Activated CD8-positive, alpha-beta T cell treated with anti-CD3 and anti-CD28 coated beads, Interleukin-2, amount 10 ng/mL, durations not matched to agents 7 days and 5 days (primary cell): ENCODE measurements around the gene SLCO1B1. TPM values are rescaled to one million over a fixed set of nuclear protein-coding genes. Genes with fewer than 3 reads are reported as not detected.
"Not testable (repeated sequence)": the region's sequence is repeated elsewhere in the genome, so short reads cannot be mapped to it uniquely, and the experiment has no call there.

Experiments used
- ATAC-seq: fragments of 150-1000 bp; cut with Tn5 transposase; one replicate; pipeline ENCODE4 v1.10.0; 2021; ENCODE audit warnings: moderate library complexity
- CTCF ChIA-PET: fragments of 350-600 bp; sonication (Branson Sonifier 250); formaldehyde crosslinking; loops from one replicate; lab custom pipeline; 2021; ENCODE audit warnings: antibody characterized with exemption; lab: Charles Lee
- POLR2A ChIA-PET: fragments of 350-600 bp; sonication (Branson Sonifier 250); formaldehyde crosslinking; loops from one replicate; lab custom pipeline; 2021; ENCODE audit warnings: antibody characterized with exemption; lab: Charles Lee
- DNase-seq: peaks from one replicate; pipeline ENCODE4 v3.0.0-alpha.2; 2020
- H3K27ac Mint-ChIP-seq: one replicate; pipeline ENCODE4 v1.8.0; 2021; ENCODE audit warnings: mild to moderate bottlenecking, mixed read lengths
- H3K27me3 Mint-ChIP-seq: one replicate; pipeline ENCODE4 v1.8.0; 2021; ENCODE audit warnings: low read depth, mixed read lengths
- H3K36me3 Mint-ChIP-seq: one replicate; pipeline ENCODE4 v1.8.0; 2021; ENCODE audit warnings: low read depth, mixed read lengths
- H3K4me1 Mint-ChIP-seq: one replicate; pipeline ENCODE4 v1.8.0; 2021; ENCODE audit warnings: low read depth, mixed read lengths
- H3K4me3 Mint-ChIP-seq: one replicate; pipeline ENCODE4 v1.8.0; 2021; ENCODE audit warnings: mild to moderate bottlenecking, mixed read lengths
- H3K9me3 Mint-ChIP-seq: one replicate; pipeline ENCODE4 v1.8.0; 2022; ENCODE audit warnings: mixed read lengths; ENCODE audit not compliant: insufficient read depth
- total RNA-seq, 2 experiments: library from RNA; stranded (reverse); gene quantifications; one replicate each; pipeline ENCODE4 v1.2.3, GENCODE V29; 2021

The SLCO1B1 gene
- total RNA-seq, 2 experiments from 2014 or later: not detected

DNA sequence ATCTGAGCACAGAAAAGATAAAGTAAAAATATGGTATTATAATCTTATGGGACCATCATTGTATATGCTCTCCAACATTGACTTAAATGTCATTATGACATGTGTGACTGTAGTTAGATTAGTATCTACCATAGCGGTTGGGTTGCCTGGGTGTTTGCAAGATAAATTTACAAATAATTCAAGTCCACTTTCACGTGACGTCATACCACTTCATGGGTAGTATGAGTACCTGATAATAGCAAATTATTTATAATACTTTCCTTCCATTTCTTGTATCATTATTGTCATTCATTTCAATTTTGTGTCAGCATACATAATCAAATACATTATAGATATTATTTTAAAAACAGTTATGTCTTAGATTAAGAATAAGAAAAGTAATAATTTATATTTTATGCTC, 20.2 kb downstream of the SLCO1B1 start:
- H3K9me3 Mint-ChIP-seq: no peaks in the 10 kb centered on the region
- DNase-seq: no peak
- no peaks in the 10 kb centered on the region for H3K27me3 Mint-ChIP-seq
- ATAC-seq: no peak
- H3K4me1 Mint-ChIP-seq: no peaks in the 10 kb centered on the region
- CTCF ChIA-PET: no interaction called here
- no peak overlapping the region for H3K27ac Mint-ChIP-seq
- POLR2A ChIA-PET: no interaction called here
- no peaks in the 10 kb centered on the region for H3K36me3 Mint-ChIP-seq
- no peak overlapping the region for H3K4me3 Mint-ChIP-seq

DNA sequence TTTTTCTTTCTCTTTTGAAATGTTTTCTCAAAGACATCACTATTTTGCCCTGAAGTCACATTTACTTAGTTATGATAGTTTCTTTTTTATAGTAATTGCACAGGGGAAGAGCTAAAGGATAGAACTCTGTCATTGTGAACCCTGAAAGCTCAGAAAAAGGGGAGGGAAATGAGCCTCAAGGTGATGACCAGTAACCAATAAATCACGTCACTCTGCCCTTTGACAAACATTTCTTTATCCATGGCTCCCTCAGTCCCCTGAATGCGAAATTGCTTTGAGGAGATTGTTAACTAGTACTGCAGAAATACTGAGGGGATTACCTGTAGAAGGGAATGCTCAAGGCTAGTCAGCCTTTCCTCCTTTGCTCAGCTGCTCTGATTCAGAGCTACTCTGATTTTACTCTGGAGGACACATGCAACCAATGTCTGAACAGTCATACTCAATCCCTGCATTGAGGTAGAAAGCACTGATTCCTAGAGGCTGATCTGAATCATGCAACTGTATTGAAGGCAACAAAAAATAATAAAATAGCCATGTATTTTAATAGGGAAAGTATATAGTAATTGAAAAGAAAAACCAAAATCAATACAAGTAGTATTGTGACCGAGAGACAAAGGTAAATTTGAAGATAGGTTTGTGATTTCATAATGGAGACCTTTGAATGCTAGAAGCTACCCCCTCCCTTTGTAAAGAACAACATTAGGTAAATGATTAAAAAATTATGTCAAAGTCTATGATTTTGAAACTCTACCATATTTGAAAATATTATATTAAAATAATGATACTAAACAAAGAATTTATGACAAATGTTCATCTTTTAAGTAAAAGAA, 24.7 kb downstream of the SLCO1B1 start:
- no peak overlapping the region for H3K4me3 Mint-ChIP-seq
- no peaks in the 10 kb centered on the region for H3K4me1 Mint-ChIP-seq
- no peaks in the 10 kb centered on the region for H3K9me3 Mint-ChIP-seq
- ChIA-PET POLR2A (no interaction called here), CTCF (no interaction called here)
- no peak for ATAC-seq
- no peaks in the 10 kb centered on the region for H3K36me3 Mint-ChIP-seq
- no peak for DNase-seq
- no peak overlapping the region for H3K27ac Mint-ChIP-seq
- no peaks in the 10 kb centered on the region for H3K27me3 Mint-ChIP-seq

GRCh38 chr12:21165048-21165447, 34.1 kb downstream of the SLCO1B1 start:
- POLR2A ChIA-PET: no interaction called here
- Mint-ChIP-seq H3K36me3 (no peaks in the 10 kb centered on the region), H3K27ac (no peak overlapping the region), H3K9me3 (no peaks in the 10 kb centered on the region), H3K27me3 (no peaks in the 10 kb centered on the region), H3K4me3 (no peak overlapping the region), H3K4me1 (no peaks in the 10 kb centered on the region)
- no peak for ATAC-seq
- CTCF ChIA-PET: interaction anchor here (1.3 kb wide), 1 partner anchor 18 kb away, joined by 3 read pairs; no protein-coding TSS in a partner anchor
- DNase-seq: no peak

DNA sequence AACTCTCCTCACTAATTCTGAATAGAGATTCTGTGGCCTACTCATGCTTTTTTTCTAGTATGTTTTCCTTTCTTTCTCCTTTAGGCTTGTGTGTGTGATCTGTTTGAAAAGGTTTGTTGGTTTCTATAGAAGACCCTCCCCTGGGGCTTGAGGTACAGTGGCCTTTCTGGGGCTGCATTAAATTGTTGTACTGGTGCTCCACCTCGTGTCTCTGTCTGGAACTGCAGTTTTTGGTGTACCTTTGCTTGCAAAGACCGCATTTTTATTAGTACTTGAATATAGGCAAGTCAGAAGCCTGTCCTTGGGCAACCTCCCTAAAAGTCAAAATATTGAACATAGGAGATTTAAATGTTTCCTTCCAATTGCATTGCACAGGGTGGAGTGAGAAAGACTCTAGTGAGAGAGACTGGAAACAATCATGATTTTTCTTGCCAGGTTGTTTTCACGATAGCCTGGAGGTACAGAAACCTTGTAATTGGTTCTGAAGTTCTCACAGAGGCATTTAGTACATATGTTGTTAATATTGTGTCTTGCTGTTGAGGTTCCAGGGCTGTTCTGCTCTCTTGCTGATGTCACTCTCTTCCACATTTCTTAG, 39.0 kb downstream of the SLCO1B1 start:
- Mint-ChIP-seq H3K4me1 (no peaks in the 10 kb centered on the region), H3K27me3 (no peaks in the 10 kb centered on the region), H3K9me3 (no peaks in the 10 kb centered on the region), H3K4me3 (no peak overlapping the region), H3K27ac (no peak overlapping the region), H3K36me3 (no peaks in the 10 kb centered on the region)
- DNase-seq: peak; percentile 38
- ChIA-PET POLR2A (no interaction called here), CTCF (no interaction called here)
- no peak for ATAC-seq

GRCh38 chr12:21172079-21172478, 41.1 kb downstream of the SLCO1B1 start:
- CTCF ChIA-PET: interaction anchor here (0.8 kb wide), 1 partner anchor 10 kb away, joined by 3 read pairs; no protein-coding TSS in a partner anchor

DNA sequence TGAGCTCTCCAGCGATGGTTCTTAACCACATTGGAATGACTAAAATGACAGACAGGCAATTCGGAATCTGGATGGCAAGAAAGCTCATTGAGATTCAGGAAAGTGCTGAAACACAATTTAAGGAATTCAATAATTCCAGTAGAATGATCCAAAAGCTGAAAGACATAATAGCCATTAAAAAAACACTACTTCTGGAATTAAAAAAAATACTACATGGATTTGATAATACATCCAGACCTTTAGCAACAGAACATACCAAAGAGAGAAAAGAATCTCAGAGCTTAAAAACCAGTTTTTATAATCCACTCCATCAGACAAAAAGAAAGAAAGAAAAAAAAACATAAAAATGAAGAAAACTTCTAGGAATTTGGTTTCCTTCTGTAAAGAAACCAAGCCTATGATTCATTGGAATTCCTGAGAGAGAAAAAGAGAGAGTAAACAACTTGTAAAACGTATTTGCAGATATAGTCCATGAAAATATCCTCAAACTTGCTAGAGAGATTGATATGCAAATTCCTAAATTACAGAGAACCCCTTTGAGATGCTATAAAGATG, 52.8 kb downstream of the SLCO1B1 start:
- Mint-ChIP-seq H3K9me3 (no peaks in the 10 kb centered on the region), H3K27ac (no peak overlapping the region), H3K36me3 (no peaks in the 10 kb centered on the region), H3K27me3 (no peaks in the 10 kb centered on the region), H3K4me1 (no peaks in the 10 kb centered on the region), H3K4me3 (no peak overlapping the region)
- DNase-seq (no peak), ATAC-seq (no peak)
- ChIA-PET CTCF (no interaction called here), POLR2A (no interaction called here)

More at GRCh38 chr12:21172079-21172478, 41.1 kb downstream of the SLCO1B1 start:
- POLR2A ChIA-PET: no interaction called here
- Mint-ChIP-seq H3K4me3 (no peak overlapping the region), H3K27me3 (no peaks in the 10 kb centered on the region), H3K4me1 (no peaks in the 10 kb centered on the region), H3K27ac (no peak overlapping the region), H3K36me3 (no peaks in the 10 kb centered on the region), H3K9me3 (no peaks in the 10 kb centered on the region)
- DNase-seq (no peak), ATAC-seq (no peak)

DNA sequence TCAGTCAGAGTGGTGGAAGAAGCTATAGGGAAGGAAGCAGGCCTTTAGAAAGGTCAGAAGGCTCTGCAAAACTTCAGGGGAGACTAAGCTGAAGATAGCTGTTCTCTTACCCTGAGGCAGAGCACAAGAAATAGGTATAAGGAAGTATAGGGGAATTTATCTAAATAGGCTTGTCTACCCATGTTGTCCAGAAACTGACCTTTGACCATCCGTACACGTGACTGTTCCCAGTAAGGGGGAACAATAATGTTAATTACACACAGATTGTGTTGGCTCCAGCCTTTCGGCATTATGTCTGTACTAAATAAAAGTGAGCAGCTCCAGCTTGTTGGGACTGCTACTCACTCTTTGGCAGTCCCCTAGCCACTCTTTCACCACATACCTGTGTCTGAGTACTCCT, 59.0 kb downstream of the SLCO1B1 start:
- POLR2A ChIA-PET: no interaction called here
- H3K4me1 Mint-ChIP-seq: no peaks in the 10 kb centered on the region
- no peaks in the 10 kb centered on the region for H3K27me3 Mint-ChIP-seq
- ATAC-seq (no peak), DNase-seq (no peak)
- no peak overlapping the region for H3K27ac Mint-ChIP-seq
- H3K4me3 Mint-ChIP-seq: no peak overlapping the region
- H3K36me3 Mint-ChIP-seq: no peaks in the 10 kb centered on the region
- CTCF ChIA-PET: no interaction called here
- no peaks in the 10 kb centered on the region for H3K9me3 Mint-ChIP-seq

DNA sequence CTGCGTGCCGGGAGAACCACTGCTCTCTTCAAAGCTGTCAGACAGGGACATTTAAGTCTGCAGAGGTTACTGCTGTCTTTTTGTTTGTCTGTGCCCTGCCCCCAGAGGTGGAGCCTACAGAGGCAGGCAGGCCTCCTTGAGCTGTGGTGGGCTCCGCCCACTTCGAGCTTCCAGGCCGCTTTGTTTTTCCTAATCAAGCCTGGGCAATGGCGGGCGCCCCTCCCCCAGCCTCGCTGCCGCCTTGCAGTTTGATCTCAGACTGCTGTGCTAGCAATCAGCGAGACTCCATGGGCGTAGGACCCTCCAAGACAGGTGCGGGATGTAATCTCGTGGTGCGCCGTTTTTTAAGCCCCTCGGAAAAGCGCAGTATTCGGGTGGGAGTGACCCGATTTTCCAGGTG, 83.4 kb downstream of the SLCO1B1 start:
- H3K36me3 Mint-ChIP-seq, H3K9me3 Mint-ChIP-seq, H3K27me3 Mint-ChIP-seq, ATAC-seq, DNase-seq, POLR2A ChIA-PET, H3K4me3 Mint-ChIP-seq, H3K4me1 Mint-ChIP-seq, H3K27ac Mint-ChIP-seq, CTCF ChIA-PET: not testable (repeated sequence)

- ATAC-seq: no peak
- Mint-ChIP-seq H3K36me3 (no peaks in the 10 kb centered on the region), H3K4me1 (no peaks in the 10 kb centered on the region), H3K27ac (no peak overlapping the region), H3K9me3 (no peaks in the 10 kb centered on the region), H3K27me3 (no peaks in the 10 kb centered on the region), H3K4me3 (no peak overlapping the region)
- POLR2A ChIA-PET: no interaction called here
- no peak for DNase-seq
- CTCF ChIA-PET: no interaction called here
Measured at GRCh38 chr12:21219206-21219605, 88.2 kb downstream of the SLCO1B1 start.

DNA sequence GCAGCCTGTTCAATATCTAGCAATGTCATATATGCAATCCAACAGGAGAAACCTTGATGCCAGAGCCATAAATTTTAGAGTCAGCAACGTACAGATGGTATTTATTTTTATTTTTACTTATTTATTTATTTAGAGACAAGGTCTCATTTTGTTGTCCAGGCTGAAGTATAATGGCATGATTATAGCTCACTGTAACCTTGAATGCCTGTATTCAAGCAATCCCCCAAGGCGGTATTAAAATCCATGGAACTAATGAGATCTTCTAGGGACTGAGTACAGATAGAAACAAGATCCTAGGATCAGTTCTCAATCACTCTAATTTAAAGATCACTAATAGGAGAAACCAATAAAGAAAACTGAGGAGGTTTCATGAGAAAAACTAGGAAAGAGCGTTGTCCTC, 89.3 kb downstream of the SLCO1B1 start:
- H3K36me3 Mint-ChIP-seq: no peaks in the 10 kb centered on the region
- no peaks in the 10 kb centered on the region for H3K9me3 Mint-ChIP-seq
- ATAC-seq (no peak), DNase-seq (no peak)
- no peaks in the 10 kb centered on the region for H3K4me1 Mint-ChIP-seq
- ChIA-PET CTCF (no interaction called here), POLR2A (no interaction called here)
- no peaks in the 10 kb centered on the region for H3K27me3 Mint-ChIP-seq
- no peak overlapping the region for H3K4me3 Mint-ChIP-seq
- H3K27ac Mint-ChIP-seq: no peak overlapping the region

- Mint-ChIP-seq H3K4me1 (no peaks in the 10 kb centered on the region), H3K4me3 (no peak overlapping the region), H3K36me3 (no peaks in the 10 kb centered on the region), H3K27me3 (no peaks in the 10 kb centered on the region), H3K27ac (no peak overlapping the region), H3K9me3 (no peaks in the 10 kb centered on the region)
- POLR2A ChIA-PET: no interaction called here
- ATAC-seq (no peak), DNase-seq (no peak)
- CTCF ChIA-PET: no interaction called here
Measured at GRCh38 chr12:21221072-21221471, 90.1 kb downstream of the SLCO1B1 start.

GRCh38 chr12:21221778-21222177, 90.8 kb downstream of the SLCO1B1 start:
- H3K36me3 Mint-ChIP-seq: no peaks in the 10 kb centered on the region
- no peaks in the 10 kb centered on the region for H3K9me3 Mint-ChIP-seq
- POLR2A ChIA-PET: no interaction called here
- CTCF ChIA-PET: no interaction called here
- ATAC-seq (no peak), DNase-seq (no peak)
- no peak overlapping the region for H3K4me3 Mint-ChIP-seq
- H3K27me3 Mint-ChIP-seq: no peaks in the 10 kb centered on the region
- no peak overlapping the region for H3K27ac Mint-ChIP-seq
- H3K4me1 Mint-ChIP-seq: no peaks in the 10 kb centered on the region
